SK-N-SH (cell line): ENCODE results near the gene MARVELD2. TPM values are rescaled to one million over a fixed set of nuclear protein-coding genes. Genes with fewer than 3 reads are reported as not detected.
"Not testable (repeated sequence)": the region's sequence is repeated elsewhere in the genome, so short reads cannot be mapped to it uniquely, and the experiment has no call there.

Source experiments
- CTCF ChIA-PET: fragments of 300-600, 350-600 bp; formaldehyde crosslinking; extraction: SDS; loops from one replicate; lab custom pipeline; 2021; lab: Yijun Ruan, JAX
- POLR2A ChIA-PET: fragments of 350-600 bp; sonication (Branson Sonifier 250); formaldehyde crosslinking; extraction: SDS; loops from one replicate; lab custom pipeline; 2020; ENCODE audit warnings: antibody characterized with exemption, inconsistent platforms; lab: Yijun Ruan, JAX
- DNase-seq: peaks from one replicate; pipeline ENCODE4 v3.0.0; 2012
- H2AFZ ChIP-seq: fragments of 200-600 bp; sonication (generic); 2 replicates; pipeline ENCODE4 v1.8.1; 2016; ENCODE audit warnings: antibody characterized with exemption, mild to moderate bottlenecking, low read depth
- H3F3A ChIP-seq: fragments of 200-600 bp; sonication (generic); replicated peaks from 2 replicates; pipeline ENCODE3; 2016; ENCODE audit warnings: antibody characterized with exemption, mild to moderate bottlenecking; ENCODE audit not compliant: insufficient read depth
- H3K27ac ChIP-seq, 2 experiments: fragments of 200-500 bp in 1 of 2; fragments of 200-600 bp in 1 of 2; sonication (Bioruptor generic) in 1 of 2; sonication (generic), shearing (Covaris generic) in 1 of 2; 2 replicates each; pipeline versions ENCODE4 v1.5.1 to v1.6.1; 2014 to 2016; ENCODE audit warnings: low read depth in 2 of 2, inconsistent platforms in 1 of 2, low read length in 1 of 2, mild to moderate bottlenecking in 1 of 2, mixed read lengths in 1 of 2
- H3K27me3 ChIP-seq: fragments of 200-600 bp; sonication (generic), shearing (Covaris generic); 2 replicates; pipeline ENCODE4 v1.6.1; 2016; ENCODE audit warnings: mixed run types; ENCODE audit not compliant: insufficient read depth
- H3K36me3 ChIP-seq, 2 experiments: fragments of 200-500 bp in 1 of 2; fragments of 200-600 bp in 1 of 2; sonication (Bioruptor generic) in 1 of 2; sonication (generic) in 1 of 2; replicated peaks in 1 of 2; 2 replicates each; pipeline versions ENCODE3 to v1.5.1; 2014 to 2016; ENCODE audit warnings: low read length in 1 of 2, mild to moderate bottlenecking in 1 of 2; ENCODE audit not compliant: insufficient read depth in 2 of 2, control insufficient read depth in 1 of 2
- H3K4me1 ChIP-seq, 2 experiments: fragments of 200-500 bp in 1 of 2; fragments of 200-600 bp in 1 of 2; sonication (Bioruptor generic) in 1 of 2; sonication (generic), shearing (Covaris generic) in 1 of 2; 2 replicates each; pipeline versions ENCODE4 v1.5.1 to v1.6.1; 2014 to 2016; ENCODE audit warnings: low read depth in 1 of 2, low read length in 1 of 2, mixed run types in 1 of 2; ENCODE audit not compliant: insufficient read depth in 2 of 2, control insufficient read depth in 1 of 2
- H3K4me2 ChIP-seq: fragments of 200-600 bp; sonication (generic), shearing (Covaris generic); 2 replicates; pipeline ENCODE4 v1.6.1; 2017; ENCODE audit warnings: mixed run types
- H3K4me3 ChIP-seq, 2 experiments: fragments of 200-500 bp in 1 of 2; fragments of 200-600 bp in 1 of 2; sonication (Bioruptor generic) in 1 of 2; sonication (generic), shearing (Covaris generic) in 1 of 2; 2 replicates each; pipeline versions ENCODE4 v1.5.1 to v1.8.1; 2014 to 2016; ENCODE audit warnings: low read depth in 2 of 2, inconsistent platforms in 1 of 2, low read length in 1 of 2, mild to moderate bottlenecking in 1 of 2, mixed read lengths in 1 of 2, moderate library complexity in 1 of 2
- H3K79me2 ChIP-seq: fragments of 200-600 bp; sonication (generic); 2 replicates; pipeline ENCODE4 v1.8.1; 2017; ENCODE audit warnings: mild to moderate bottlenecking; ENCODE audit not compliant: insufficient read depth
- H3K9ac ChIP-seq: fragments of 200-600 bp; sonication (generic); 2 replicates; pipeline ENCODE4 v1.6.1; 2017; ENCODE audit warnings: mixed run types
- H3K9me2 ChIP-seq: fragments of 200-600 bp; sonication (generic); 2 replicates; pipeline ENCODE4 v1.6.1; 2017; ENCODE audit warnings: mixed run types
- H3K9me3 ChIP-seq: fragments of 200-600 bp; sonication (generic); 2 replicates; pipeline ENCODE4 v1.6.1; 2017; ENCODE audit warnings: mixed run types, mild to moderate bottlenecking, moderate library complexity
- H4K20me1 ChIP-seq: fragments of 200-600 bp; sonication (generic); 2 replicates; pipeline ENCODE4 v1.6.1; 2017; ENCODE audit warnings: mild to moderate bottlenecking, mixed run types; ENCODE audit not compliant: insufficient read depth
- EZH2phosphoT487 ChIP-seq: fragments of 200-600 bp; sonication (generic); IDR thresholded peaks from 2 replicates; pipeline ENCODE4 v1.6.1; 2017; ENCODE audit warnings: low read depth, mixed run types, mild to moderate bottlenecking, antibody characterized with exemption, moderate library complexity, borderline replicate concordance
- GABPA ChIP-seq: IDR thresholded peaks from 2 replicates; pipeline ENCODE4 v1.4.0; 2012; ENCODE audit warnings: low read depth, mild to moderate bottlenecking
- GATA2 ChIP-seq: sonication (generic); formaldehyde crosslinking; IDR thresholded peaks from 2 replicates; pipeline ENCODE4 v1.5.0; 2020; ENCODE audit warnings: mild to moderate bottlenecking, missing genetic modification reagents
- TCF12 ChIP-seq: IDR thresholded peaks from 2 replicates; pipeline ENCODE4 v1.4.0; 2012
- WGBS: methylation state at CpG from one replicate; pipeline ENCODE4 v1.1.6; 2017; ENCODE audit warnings: low lambda C conversion rate; 5-methylcytosine and 5-hydroxymethylcytosine counted together
- polyA plus RNA-seq, 3 experiments: library from polyadenylated mRNA; depleted of rRNA; stranded (reverse); fragments of >200 nt; gene quantifications; 2 replicates each; pipeline ENCODE4 v1.2.3, GENCODE V29; 2012
- TF ChIP-seq, protein P1 (sequence below): IDR thresholded peaks from 2 replicates; pipeline ENCODE4; 2012

Gene MARVELD2
- polyA plus RNA-seq, 1 of the 3 experiments (the other 2 are of a cell fraction), result 0.07 TPM

DNA sequence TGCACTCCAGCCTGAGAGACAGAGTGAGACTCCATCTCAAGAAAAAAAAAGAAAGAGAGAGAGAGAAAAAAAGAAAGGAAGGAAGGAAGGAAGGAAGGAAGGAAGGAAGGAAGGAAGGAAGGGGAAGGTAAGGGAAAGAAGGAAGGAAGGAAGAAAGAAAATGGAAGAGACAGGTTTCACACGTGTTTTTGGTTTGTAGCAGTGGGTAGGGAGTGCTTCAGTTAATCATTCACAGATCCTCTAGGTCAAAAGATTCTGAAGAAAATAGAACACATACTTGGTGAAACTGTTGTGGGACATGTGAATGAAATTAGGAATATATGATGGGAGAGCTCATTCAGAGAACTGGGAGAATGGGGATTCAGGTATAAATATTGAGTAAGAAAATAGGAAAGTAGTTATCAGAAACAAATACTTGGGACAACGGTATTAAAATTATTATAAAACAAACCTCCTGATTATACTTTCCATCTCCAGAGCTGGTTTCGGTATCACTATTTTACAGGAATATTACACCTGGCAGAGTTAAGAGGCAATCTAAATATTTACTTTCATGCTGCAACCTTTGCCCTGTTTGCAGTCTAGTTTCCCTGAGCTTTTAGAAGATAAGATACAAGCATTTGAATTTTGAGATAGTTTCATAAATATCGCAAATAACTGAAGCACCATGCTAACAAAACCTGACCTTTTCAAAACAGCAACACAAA, 37.2 kb downstream of the MARVELD2 start:
- H3K9ac ChIP-seq, result no peak overlapping the region
- no peak overlapping the region for H3K4me3 ChIP-seq
- H3K4me1 ChIP-seq, result no peaks in the 10 kb centered on the region
- no peak for TF ChIP-seq EZH2phosphoT487
- H3K9me2 ChIP-seq, result no peaks in the 10 kb centered on the region
- H3K36me3 ChIP-seq, result no peaks in the 10 kb centered on the region
- no peaks in the 10 kb centered on the region for H4K20me1 ChIP-seq
- no peaks in the 10 kb centered on the region for H3K9me3 ChIP-seq
- H3K4me2 ChIP-seq, result no peak overlapping the region
- no peaks in the 10 kb centered on the region for H3K27me3 ChIP-seq
- DNase-seq, result no peak
- no peak overlapping the region for H3K27ac ChIP-seq
- ChIA-PET POLR2A (no interaction called here), CTCF (interaction anchor here (0.8 to 1.0 kb wide), 2 partner anchors 21 to 37 kb away, joined by 3 read pairs; no protein-coding TSS in a partner anchor)
- H3F3A ChIP-seq, result peaks cover 7% of the 10 kb centered on the region
- H2AFZ ChIP-seq, result no peak overlapping the region
- 85% methylated on average over 4 of the region's 4 CpGs for WGBS
- no peaks in the 10 kb centered on the region for H3K79me2 ChIP-seq

DNA sequence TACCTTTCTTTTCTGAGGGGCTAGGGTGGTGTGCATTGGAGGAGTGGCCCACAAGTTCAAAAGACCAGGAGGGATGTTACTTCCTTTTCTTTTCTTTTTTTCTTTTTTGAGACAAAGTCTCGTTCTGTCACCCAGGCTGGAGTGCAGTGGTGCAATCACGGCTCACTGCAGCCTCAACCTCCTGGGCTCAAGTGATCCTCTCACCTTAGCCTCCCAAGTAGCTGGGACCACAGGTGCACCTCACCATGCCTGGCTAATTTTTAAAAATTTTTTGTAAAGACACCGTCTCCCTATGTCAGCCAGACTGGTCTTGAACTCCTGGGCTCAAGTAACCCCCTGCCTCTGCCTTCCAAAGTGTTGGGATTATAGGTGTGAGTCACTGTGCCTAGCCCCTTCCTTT, 38.6 kb downstream of the MARVELD2 start:
- H2AFZ ChIP-seq, H3K9me3 ChIP-seq, H4K20me1 ChIP-seq, H3K4me1 ChIP-seq, DNase-seq, CTCF ChIA-PET, H3K36me3 ChIP-seq, POLR2A ChIA-PET, H3K79me2 ChIP-seq, H3K27ac ChIP-seq, H3K27me3 ChIP-seq, H3K9ac ChIP-seq, H3F3A ChIP-seq, H3K4me2 ChIP-seq, H3K9me2 ChIP-seq, H3K4me3 ChIP-seq: not testable (repeated sequence)
- 93% methylated on average over 3 of the region's 3 CpGs for WGBS

DNA sequence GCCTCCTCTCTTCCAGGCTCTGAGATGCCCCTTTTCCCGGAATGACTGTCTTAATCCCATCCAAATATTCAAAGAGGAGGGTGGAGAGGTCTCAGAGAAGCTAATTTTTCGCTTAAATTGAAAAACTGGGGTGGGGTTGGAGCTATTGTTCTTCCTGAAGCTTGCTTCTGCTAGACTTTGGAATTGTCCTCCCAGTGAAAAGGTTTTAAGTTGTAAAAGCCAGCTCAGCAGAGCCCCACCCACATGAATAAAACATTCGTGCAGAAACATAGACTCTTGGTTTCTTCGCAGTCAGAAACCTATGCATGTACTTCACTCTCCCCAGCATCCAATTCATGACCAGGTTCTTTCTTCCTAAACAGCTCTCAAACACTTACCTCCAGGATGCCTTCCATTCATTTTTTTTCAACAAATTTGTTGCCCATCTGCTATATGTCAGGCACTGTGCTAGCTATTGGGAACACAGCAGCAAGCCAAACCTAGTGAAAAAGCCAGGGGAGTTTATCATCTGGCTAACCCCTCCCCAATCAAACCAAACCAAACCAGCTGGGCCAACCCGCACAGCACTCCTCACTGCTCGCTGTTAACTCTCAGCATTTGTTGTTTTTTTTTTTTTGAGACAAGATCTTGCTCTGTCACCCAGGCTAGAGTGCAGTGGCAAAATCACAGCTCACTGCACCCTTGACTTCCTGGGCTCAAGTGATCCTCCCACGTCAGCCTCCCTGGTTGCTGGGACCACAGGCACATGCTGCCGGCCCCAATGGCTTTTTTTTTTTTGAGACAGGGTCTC, 39.7 kb downstream of the MARVELD2 start:
- H2AFZ ChIP-seq, result 0 out of 2 replicates have a peak overlapping the region, but pooled peaks have one; percentile 46
- no peak overlapping the region for H3K4me2 ChIP-seq
- 73% methylated on average over 8 of the region's 8 CpGs for WGBS
- no peaks in the 10 kb centered on the region for H3K79me2 ChIP-seq
- ChIA-PET POLR2A (no interaction called here), CTCF (no interaction called here)
- H3K4me1 ChIP-seq, result no peaks in the 10 kb centered on the region
- TF ChIP-seq GABPA (no peak), TCF12 (no peak), GATA2 (no peak)
- TF ChIP-seq, protein P1, sequence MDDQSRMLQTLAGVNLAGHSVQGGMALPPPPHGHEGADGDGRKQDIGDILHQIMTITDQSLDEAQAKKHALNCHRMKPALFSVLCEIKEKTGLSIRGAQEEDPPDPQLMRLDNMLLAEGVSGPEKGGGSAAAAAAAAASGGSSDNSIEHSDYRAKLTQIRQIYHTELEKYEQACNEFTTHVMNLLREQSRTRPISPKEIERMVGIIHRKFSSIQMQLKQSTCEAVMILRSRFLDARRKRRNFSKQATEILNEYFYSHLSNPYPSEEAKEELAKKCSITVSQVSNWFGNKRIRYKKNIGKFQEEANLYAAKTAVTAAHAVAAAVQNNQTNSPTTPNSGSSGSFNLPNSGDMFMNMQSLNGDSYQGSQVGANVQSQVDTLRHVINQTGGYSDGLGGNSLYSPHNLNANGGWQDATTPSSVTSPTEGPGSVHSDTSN, result no peak
- H4K20me1 ChIP-seq, result no peaks in the 10 kb centered on the region
- H3K27ac ChIP-seq, result no peak overlapping the region
- no peak for DNase-seq
- no peaks in the 10 kb centered on the region for H3K27me3 ChIP-seq
- H3F3A ChIP-seq, result peaks cover 7% of the 10 kb centered on the region
- H3K36me3 ChIP-seq, result no peaks in the 10 kb centered on the region
- H3K9me2 ChIP-seq, result no peaks in the 10 kb centered on the region
- H3K9ac ChIP-seq, result no peak overlapping the region
- no peak overlapping the region for H3K4me3 ChIP-seq
- H3K9me3 ChIP-seq, result no peaks in the 10 kb centered on the region

DNA sequence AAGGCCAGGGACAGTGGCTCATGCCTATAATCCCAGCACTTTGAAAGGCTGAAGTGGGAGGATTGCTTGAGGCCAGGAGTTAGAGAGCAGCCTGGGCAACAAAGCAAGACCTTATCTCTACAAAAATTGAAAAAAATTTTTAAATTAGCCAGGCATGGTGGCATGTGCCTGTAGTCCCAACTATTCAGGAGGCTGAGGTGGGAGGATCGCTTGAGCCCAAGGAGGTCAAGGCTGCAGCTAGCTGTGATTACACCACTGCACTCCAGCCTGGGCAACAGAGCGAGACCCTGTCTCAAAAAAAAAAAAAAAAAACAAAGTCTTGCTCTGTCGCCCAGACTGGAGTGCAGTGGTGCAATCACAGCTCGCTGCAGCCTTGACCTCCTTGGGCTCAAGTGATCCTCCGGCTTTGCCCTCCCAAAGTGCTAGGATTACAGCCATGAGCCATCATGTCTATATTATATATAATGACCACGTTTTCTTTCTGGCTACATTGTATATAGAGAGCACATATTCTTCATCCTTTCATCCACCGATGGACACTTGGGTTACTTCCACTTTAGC, 40.6 kb downstream of the MARVELD2 start:
- H3K36me3 ChIP-seq, H3K9me3 ChIP-seq, H2AFZ ChIP-seq, H3F3A ChIP-seq, H3K9me2 ChIP-seq, DNase-seq, CTCF ChIA-PET, H3K9ac ChIP-seq, H3K4me3 ChIP-seq, H3K4me1 ChIP-seq, H3K27me3 ChIP-seq, H3K27ac ChIP-seq, H3K4me2 ChIP-seq, H3K79me2 ChIP-seq, H4K20me1 ChIP-seq, POLR2A ChIA-PET: not testable (repeated sequence)
- WGBS, result 88% methylated on average over 7 of the region's 7 CpGs
